NB4 (cell line): ENCODE measurements around the gene SMIM11.

Experiments
- CTCF ChIP-seq: IDR thresholded peaks from one replicate; pipeline ENCODE4 v1.5.1; 2012; ENCODE audit warnings: low read depth, low read length
- MAX ChIP-seq: IDR thresholded peaks from 2 replicates; pipeline ENCODE4 v1.6.1; 2011; ENCODE audit warnings: low read depth, low read length

- TF ChIP-seq CTCF, result no peak
- TF ChIP-seq MAX, result no peak
These were observed 40.0 kb upstream of the SMIM11 start for GRCh38 chr21:34335316-34335715.
